Fibroblast of skin of scalp (primary cell): Measurements from ENCODE around the gene ALDOC.

ENCODE experiments used
- DNase-seq: peaks from one replicate; pipeline ENCODE4 v3.0.0-alpha.2; 2013

ALDOC gene

GRCh38 chr17:28530250-28530649 lies 46.4 kb downstream of the ALDOC start:
- DNase-seq, result no peak

- DNase-seq, result no peak
Measured at GRCh38 chr17:28529013-28529400, 47.7 kb downstream of the ALDOC start.

GRCh38 chr17:28528327-28529012 lies 48.2 kb downstream of the ALDOC start:
- DNase-seq, result no peak

- no peak for DNase-seq
Measured at GRCh38 chr17:28527859-28528258, 48.8 kb downstream of the ALDOC start.

- DNase-seq, result no peak
Measured at GRCh38 chr17:28527181-28527681, 49.5 kb downstream of the ALDOC start.

- DNase-seq, result no peak
Measured at GRCh38 chr17:28526381-28526780, 50.3 kb downstream of the ALDOC start.

GRCh38 chr17:28524476-28525424 lies 51.9 kb downstream of the ALDOC start:
- DNase-seq, result peak; percentile 74

- DNase-seq, result no peak
Measured at GRCh38 chr17:28523876-28524275, 52.8 kb downstream of the ALDOC start.

GRCh38 chr17:28523186-28523585 lies 53.5 kb downstream of the ALDOC start:
- no peak for DNase-seq
